H9 (cell line): ENCODE measurements around the gene LARGE1. TPM values are rescaled to one million over a fixed set of nuclear protein-coding genes. Genes with fewer than 3 reads are reported as not detected.

ENCODE experiments used
- DNase-seq: peaks from one replicate; pipeline ENCODE4 v3.0.0-alpha.2; 2017
- H2AFZ ChIP-seq: one replicate; pipeline ENCODE4 v1.6.1; 2013; ENCODE audit warnings: mild to moderate bottlenecking, low read length, control low read depth, moderate library complexity
- H2AK5ac ChIP-seq: 2 replicates; pipeline ENCODE4 v1.6.1; 2013; ENCODE audit warnings: low read length, control low read depth, mixed read lengths; ENCODE audit not compliant: insufficient read length
- H2BK120ac ChIP-seq: one replicate; pipeline ENCODE4 v1.6.1; 2013; ENCODE audit warnings: low read depth, mild to moderate bottlenecking, low read length, control low read depth, inconsistent platforms; ENCODE audit not compliant: poor library complexity, severe bottlenecking
- H2BK12ac ChIP-seq: 2 replicates; pipeline ENCODE4 v1.6.1; 2013; ENCODE audit warnings: low read length, control low read depth, mixed read lengths, low read depth; ENCODE audit not compliant: insufficient read length
- H2BK15ac ChIP-seq: 2 replicates; pipeline ENCODE4 v1.6.1; 2013; ENCODE audit warnings: low read depth, low read length, control low read depth
- H2BK20ac ChIP-seq: one replicate; pipeline ENCODE4 v1.6.1; 2013; ENCODE audit warnings: low read depth, mild to moderate bottlenecking, low read length, control low read depth, inconsistent platforms; ENCODE audit not compliant: poor library complexity, severe bottlenecking
- H2BK5ac ChIP-seq: 2 replicates; pipeline ENCODE4 v1.6.1; 2013; ENCODE audit warnings: low read length, control low read depth, mixed read lengths; ENCODE audit not compliant: insufficient read length
- H3K14ac ChIP-seq: 2 replicates; pipeline ENCODE4 v1.6.1; 2013; ENCODE audit warnings: low read length, control low read depth; ENCODE audit not compliant: insufficient read depth
- H3K18ac ChIP-seq: 2 replicates; pipeline ENCODE4 v1.6.1; 2013; ENCODE audit warnings: low read depth, mild to moderate bottlenecking, mixed read lengths, low read length, control low read depth; ENCODE audit not compliant: insufficient read length
- H3K23ac ChIP-seq: 2 replicates; pipeline ENCODE4 v1.6.1; 2013; ENCODE audit warnings: low read length, control low read depth, mixed read lengths, low read depth; ENCODE audit not compliant: insufficient read length
- H3K23me2 ChIP-seq: 2 replicates; pipeline ENCODE4 v1.6.1; 2013; ENCODE audit warnings: low read depth, mild to moderate bottlenecking, mixed read lengths, low read length, control low read depth; ENCODE audit not compliant: insufficient read length, poor library complexity, severe bottlenecking
- H3K27ac ChIP-seq: 2 replicates; pipeline ENCODE4 v1.5.1; 2013; ENCODE audit warnings: low read length, control low read depth, mixed read lengths, low read depth; ENCODE audit not compliant: insufficient read length
- H3K27me3 ChIP-seq: 2 replicates; pipeline ENCODE4 v1.6.1; 2013; ENCODE audit warnings: low read length, control low read depth, inconsistent platforms; ENCODE audit not compliant: insufficient read depth
- H3K4ac ChIP-seq: 2 replicates; pipeline ENCODE4 v1.6.1; 2013; ENCODE audit warnings: low read depth, mild to moderate bottlenecking, control low read depth, inconsistent platforms, low read length, moderate library complexity
- H3K4me1 ChIP-seq: 2 replicates; pipeline ENCODE4 v1.6.1; 2013; ENCODE audit warnings: low read length, control low read depth, inconsistent platforms; ENCODE audit not compliant: insufficient read depth
- H3K4me2 ChIP-seq: 2 replicates; pipeline ENCODE4 v1.6.1; 2013; ENCODE audit warnings: low read length, control low read depth, mixed read lengths; ENCODE audit not compliant: insufficient read length, insufficient read depth
- H3K56ac ChIP-seq: 2 replicates; pipeline ENCODE4 v1.6.1; 2013; ENCODE audit warnings: low read depth, mild to moderate bottlenecking, mixed read lengths, low read length, control low read depth; ENCODE audit not compliant: insufficient read length
- H3K79me1 ChIP-seq: 2 replicates; pipeline ENCODE4 v1.6.1; 2013; ENCODE audit warnings: low read depth, mild to moderate bottlenecking, moderate library complexity, low read length, control low read depth, inconsistent platforms; ENCODE audit not compliant: insufficient read depth, poor library complexity, severe bottlenecking
- H3K79me2 ChIP-seq: 2 replicates; pipeline ENCODE4 v1.6.1; 2013; ENCODE audit warnings: low read length, control low read depth, inconsistent platforms; ENCODE audit not compliant: insufficient read depth
- H3K9ac ChIP-seq: 2 replicates; pipeline ENCODE4 v1.6.1; 2013; ENCODE audit warnings: low read length, control low read depth, mixed read lengths; ENCODE audit not compliant: insufficient read length; ENCODE audit errors: extremely low read depth
- H3K9me3 ChIP-seq: one replicate; pipeline ENCODE4 v1.6.1; 2013; ENCODE audit warnings: low read depth, low read length, inconsistent platforms; ENCODE audit not compliant: control insufficient read depth
- H3T11ph ChIP-seq: one replicate; pipeline ENCODE4 v1.6.1; 2013; ENCODE audit warnings: mild to moderate bottlenecking, low read length, control low read depth, inconsistent platforms
- H4K20me1 ChIP-seq: one replicate; pipeline ENCODE4 v1.6.1; 2013; ENCODE audit not compliant: control insufficient read depth, insufficient read length, insufficient read depth
- H4K5ac ChIP-seq: 2 replicates; pipeline ENCODE4 v1.6.1; 2013; ENCODE audit warnings: low read depth, mild to moderate bottlenecking, mixed read lengths, low read length, control low read depth; ENCODE audit not compliant: insufficient read length
- H4K8ac ChIP-seq: replicated peaks from 2 replicates; pipeline ENCODE4 v1.6.1; 2013; ENCODE audit warnings: low read length, control low read depth, mixed read lengths, low read depth; ENCODE audit not compliant: insufficient read length
- H4K91ac ChIP-seq: 2 replicates; pipeline ENCODE4 v1.6.1; 2013; ENCODE audit warnings: low read depth, mild to moderate bottlenecking, moderate library complexity, mixed read lengths, low read length, control low read depth; ENCODE audit not compliant: insufficient read length
- H3K27ac Mint-ChIP-seq, 3 experiments: 2 replicates in 2 of 3; 3 replicates in 1 of 3; pipeline ENCODE4 v1.8.0; 2020 to 2021; ENCODE audit warnings: mixed read lengths in 3 of 3, mild to moderate bottlenecking in 1 of 3, moderate library complexity in 1 of 3
- H3K27me3 Mint-ChIP-seq: 2 replicates; pipeline ENCODE4 v1.8.0; 2021; ENCODE audit warnings: low read depth, mild to moderate bottlenecking, moderate library complexity, mixed read lengths
- H3K36me3 Mint-ChIP-seq, 3 experiments: 2 replicates in 2 of 3; 3 replicates in 1 of 3; pipeline ENCODE4 v1.8.0; 2020 to 2021; ENCODE audit warnings: low read depth in 3 of 3, mixed read lengths in 3 of 3; ENCODE audit not compliant: insufficient read depth in 1 of 3
- H3K4me1 Mint-ChIP-seq, 2 experiments: 2 replicates each; pipeline ENCODE4 v1.8.0; 2020; ENCODE audit warnings: mixed read lengths in 2 of 2
- H3K4me3 Mint-ChIP-seq, 2 experiments: 2 replicates in 1 of 2; 3 replicates in 1 of 2; pipeline ENCODE4 v1.8.0; 2020 to 2021; ENCODE audit warnings: mild to moderate bottlenecking in 2 of 2, mixed read lengths in 2 of 2, moderate library complexity in 1 of 2
- H3K9me3 Mint-ChIP-seq, 2 experiments: 2 replicates in 1 of 2; 3 replicates in 1 of 2; pipeline ENCODE4 v1.8.0; 2020; ENCODE audit warnings: mild to moderate bottlenecking in 2 of 2, mixed read lengths in 2 of 2, moderate library complexity in 1 of 2
- CTCF ChIP-seq: fragments of 200-600 bp; sonication (generic); conservative IDR thresholded peaks from 3 replicates; pipeline ENCODE4 v1.8.0; 2021; ENCODE audit warnings: antibody characterized with exemption, mild to moderate bottlenecking
- WGBS: extraction: QIAGEN DNeasy Blood & Tissue Kit; methylation state at CpG from one replicate; pipeline ENCODE4 v1.1.7; 2013; ENCODE audit warnings: missing lambda C conversion rate, low lambda C conversion rate, mixed read lengths; ENCODE audit not compliant: insufficient read length; ENCODE audit errors: extremely low coverage; 5-methylcytosine and 5-hydroxymethylcytosine counted together
- total RNA-seq: library from RNA; stranded (reverse); gene quantifications from 2 replicates; pipeline ENCODE4 v1.2.1, GENCODE V29; 2021

The LARGE1 gene
- total RNA-seq, 1 experiment from 2014 or later = 43.5 TPM

GRCh38 chr22:33347002-33347401, 573.3 kb downstream of the LARGE1 start:
- Mint-ChIP-seq H3K27me3 (no peaks in the 10 kb centered on the region; the same call in 1 of the 2 replicates), H3K9me3 (peaks cover 14 to 17% of the 10 kb centered on the region in 2 experiments; a peak in 4 of 5 replicates), H3K27ac (no peak overlapping the region; a peak in 1 of 7 replicates), H3K36me3 (peaks cover 23 to 33% (median 31%) of the 10 kb centered on the region in 3 experiments), H3K4me1 (0 out of 4 replicates have a peak, but pooled peaks cover 0 to 3% of the 10 kb centered on the region in 2 experiments), H3K4me3 (no peak overlapping the region)
- Histone ChIP-seq H3K4ac (no peak overlapping the region), H2BK120ac (no peak overlapping the region), H3K4me1 (no peaks in the 10 kb centered on the region), H3K23me2 (no peaks in the 10 kb centered on the region), H3K23ac (no peak overlapping the region), H4K20me1 (no peaks in the 10 kb centered on the region), H3K27me3 (no peaks in the 10 kb centered on the region), H3K79me2 (no peaks in the 10 kb centered on the region), H2BK5ac (no peak overlapping the region), H4K91ac (no peak overlapping the region), H3K4me2 (no peak overlapping the region), H4K5ac (no peak overlapping the region), H2AK5ac (no peak overlapping the region), H4K8ac (no peak overlapping the region), H3K9me3 (no peaks in the 10 kb centered on the region), H3T11ph (no peak overlapping the region), H2BK15ac (no peak overlapping the region), H3K18ac (no peak overlapping the region), H3K27ac (no peak overlapping the region), H2BK20ac (no peak overlapping the region), H2AFZ (no peak overlapping the region), H2BK12ac (no peak overlapping the region), H3K14ac (no peak overlapping the region), H3K9ac (no peak overlapping the region), H3K79me1 (no peaks in the 10 kb centered on the region), H3K56ac (no peak overlapping the region)
- no peak for DNase-seq
- whole genome bisulfite sequencing = no CpG with 5 or more reads among the region's 1 CpG
- TF ChIP-seq CTCF = no peak
